ENCODE data around the gene CAMTA1. TPM values are rescaled to one million over a fixed set of nuclear protein-coding genes. Genes with fewer than 3 reads are reported as not detected.

Gene CAMTA1
- total RNA-seq, 1 experiment from 2014 or later, result 69.5 TPM

- intact Hi-C loops (cut with micrococcal nuclease), result no loop called here
- H3K36me3 ChIP-seq (ENCODE audit: control insufficient read depth in 1 of 2, insufficient read depth in 2 of 2, low read length in 2 of 2), result no peaks in the 10 kb centered on the region
- POLR2A ChIA-PET, result no interaction called here
- ATAC-seq (no peak), DNase-seq (ENCODE audit: low read depth, low spot score) (no peak)
- no peak overlapping the region for H2AFZ ChIP-seq (ENCODE audit: low read depth, low read length, poor library complexity, severe bottlenecking)
- H3K4me2 ChIP-seq (ENCODE audit: low read length), result no peak overlapping the region
- no peaks in the 10 kb centered on the region for H4K20me1 ChIP-seq (ENCODE audit: insufficient read depth)
- RAD21 ChIA-PET (ENCODE audit: low non-redundant PET in 1 of 2, low total read pairs in 2 of 2, uncharacterized antibody in 2 of 2, unreplicated experiment in 2 of 2), result no interaction called here
- no peak overlapping the region for H3K4me3 ChIP-seq (replicated peaks in 1 of 2; ENCODE audit: low read depth in 1 of 2, low read length in 2 of 2)
- no peak for TF ChIP-seq EGR1 (IDR thresholded peaks at IDR 0.05; ENCODE audit: low read depth)
- TF ChIP-seq CEBPB (IDR thresholded peaks at IDR 0.05; ENCODE audit: low read depth), result no peak
- no peak for TF ChIP-seq POLR2A (IDR thresholded peaks at IDR 0.05; ENCODE audit: borderline replicate concordance, extremely low read depth, insufficient read depth, insufficient read length)
- no peak for TF ChIP-seq POLR2AphosphoS5 (IDR thresholded peaks at IDR 0.05; ENCODE audit: low read depth, low read length)
- no peak for TF ChIP-seq FOSL1 (IDR thresholded peaks at IDR 0.05; ENCODE audit: low read depth)
- no peak for TF ChIP-seq ZNF274 (IDR thresholded peaks at IDR 0.05; ENCODE audit: low read depth, low read length)
- TF ChIP-seq, protein P1, sequence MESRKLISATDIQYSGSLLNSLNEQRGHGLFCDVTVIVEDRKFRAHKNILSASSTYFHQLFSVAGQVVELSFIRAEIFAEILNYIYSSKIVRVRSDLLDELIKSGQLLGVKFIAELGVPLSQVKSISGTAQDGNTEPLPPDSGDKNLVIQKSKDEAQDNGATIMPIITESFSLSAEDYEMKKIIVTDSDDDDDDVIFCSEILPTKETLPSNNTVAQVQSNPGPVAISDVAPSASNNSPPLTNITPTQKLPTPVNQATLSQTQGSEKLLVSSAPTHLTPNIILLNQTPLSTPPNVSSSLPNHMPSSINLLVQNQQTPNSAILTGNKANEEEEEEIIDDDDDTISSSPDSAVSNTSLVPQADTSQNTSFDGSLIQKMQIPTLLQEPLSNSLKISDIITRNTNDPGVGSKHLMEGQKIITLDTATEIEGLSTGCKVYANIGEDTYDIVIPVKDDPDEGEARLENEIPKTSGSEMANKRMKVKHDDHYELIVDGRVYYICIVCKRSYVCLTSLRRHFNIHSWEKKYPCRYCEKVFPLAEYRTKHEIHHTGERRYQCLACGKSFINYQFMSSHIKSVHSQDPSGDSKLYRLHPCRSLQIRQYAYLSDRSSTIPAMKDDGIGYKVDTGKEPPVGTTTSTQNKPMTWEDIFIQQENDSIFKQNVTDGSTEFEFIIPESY (IDR thresholded peaks at IDR 0.05; ENCODE audit: extremely low read depth, insufficient replicate concordance, low read length), result no peak
- no peak for TF ChIP-seq EZH2phosphoT487 (IDR thresholded peaks at IDR 0.05; ENCODE audit: borderline replicate concordance)
- CTCF ChIA-PET, result no interaction called here
- no peak overlapping the region for H3K27ac ChIP-seq (ENCODE audit: low read depth, low read length)
- H3K79me2 ChIP-seq (ENCODE audit: insufficient read depth, low read length), result no peaks in the 10 kb centered on the region
- no peaks in the 10 kb centered on the region for H3K4me1 ChIP-seq (ENCODE audit: control insufficient read depth in 1 of 2, insufficient read depth in 2 of 2, low read length in 2 of 2)
- no peaks in the 10 kb centered on the region for H3K9me2 ChIP-seq (ENCODE audit: insufficient read depth)
- H3K9me3 ChIP-seq (ENCODE audit: control insufficient read depth in 1 of 2, insufficient read depth in 1 of 2, low read depth in 1 of 2, low read length in 2 of 2), result no peaks in the 10 kb centered on the region
- no TSS peak for BruUV-seq (replicated peaks)
- no peak overlapping the region for H3K9ac ChIP-seq (ENCODE audit: low read length)
- no peaks in the 10 kb centered on the region for H3K27me3 ChIP-seq (ENCODE audit: insufficient read depth, low read length)
These were observed 116.9 kb downstream of the CAMTA1 start for GRCh38 chr1:6902153-6902552.

DNA sequence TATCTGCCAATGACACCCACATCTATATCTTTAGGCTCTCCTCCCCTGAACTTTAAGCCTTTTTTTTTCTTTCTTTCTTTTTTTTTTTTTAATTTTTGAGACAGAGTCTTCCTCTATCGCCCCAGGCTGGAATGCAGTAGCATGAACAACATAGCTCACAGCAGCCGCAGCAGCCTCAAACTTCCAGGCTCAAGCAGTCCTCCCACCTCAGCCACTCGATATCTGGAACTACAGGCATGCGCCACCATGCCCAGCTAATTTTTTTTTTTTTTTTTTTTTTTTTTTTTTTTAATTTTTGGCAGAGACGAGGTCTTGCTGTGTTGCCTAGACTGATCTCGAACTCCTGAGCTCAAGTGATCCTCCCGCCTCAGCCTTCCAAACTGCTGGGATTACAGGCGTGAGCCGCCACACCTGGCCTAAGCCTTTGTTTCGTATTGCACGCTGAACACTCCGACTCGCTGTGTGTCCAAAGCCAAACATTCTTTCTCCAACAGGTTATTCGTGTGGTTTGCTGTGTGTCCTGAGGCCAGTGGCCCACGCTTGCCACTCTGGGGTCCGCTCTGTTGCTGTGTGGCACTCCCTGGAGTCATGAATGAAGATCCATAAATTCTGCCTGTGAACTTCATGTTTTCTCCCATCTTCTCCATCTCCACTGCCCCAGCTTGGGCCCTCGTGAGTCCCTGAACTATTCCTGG is 119.4 kb downstream of the CAMTA1 start:
- Histone ChIP-seq H4K20me1 (ENCODE audit: insufficient read depth) (no peaks in the 10 kb centered on the region), H3K36me3 (ENCODE audit: control insufficient read depth in 1 of 2, insufficient read depth in 2 of 2, low read length in 2 of 2) (no peaks in the 10 kb centered on the region), H3K27ac (ENCODE audit: low read depth, low read length) (no peak overlapping the region), H3K27me3 (ENCODE audit: insufficient read depth, low read length) (no peaks in the 10 kb centered on the region), H2AFZ (ENCODE audit: low read depth, low read length, poor library complexity, severe bottlenecking) (no peak overlapping the region), H3K9me2 (ENCODE audit: insufficient read depth) (no peaks in the 10 kb centered on the region), H3K4me2 (ENCODE audit: low read length) (no peak overlapping the region), H3K9ac (ENCODE audit: low read length) (no peak overlapping the region), H3K9me3 (ENCODE audit: control insufficient read depth in 1 of 2, insufficient read depth in 1 of 2, low read depth in 1 of 2, low read length in 2 of 2) (no peaks in the 10 kb centered on the region), H3K79me2 (ENCODE audit: insufficient read depth, low read length) (no peaks in the 10 kb centered on the region), H3K4me3 (replicated peaks in 1 of 2; ENCODE audit: low read depth in 1 of 2, low read length in 2 of 2) (no peak overlapping the region), H3K4me1 (ENCODE audit: control insufficient read depth in 1 of 2, insufficient read depth in 2 of 2, low read length in 2 of 2) (no peaks in the 10 kb centered on the region)
- no TSS peak for BruUV-seq (replicated peaks)
- CTCF ChIA-PET, result no interaction called here
- DNase-seq (ENCODE audit: low read depth, low spot score), result no peak
- RAD21 ChIA-PET (ENCODE audit: low non-redundant PET in 1 of 2, low total read pairs in 2 of 2, uncharacterized antibody in 2 of 2, unreplicated experiment in 2 of 2), result no interaction called here
- intact Hi-C loops (cut with micrococcal nuclease), result no loop called here
- TF ChIP-seq POLR2A (IDR thresholded peaks at IDR 0.05; ENCODE audit: borderline replicate concordance, extremely low read depth, insufficient read depth, insufficient read length) (no peak), ZFX (IDR thresholded peaks at IDR 0.05) (no peak), EGR1 (IDR thresholded peaks at IDR 0.05; ENCODE audit: low read depth) (no peak), SIN3A (IDR thresholded peaks at IDR 0.05; ENCODE audit: low read depth) (no peak), EZH2 (IDR thresholded peaks at IDR 0.05) (no peak), YY1 (IDR thresholded peaks at IDR 0.05; ENCODE audit: extremely low read depth, insufficient replicate concordance, low read depth, low read length) (no peak), JUND (IDR thresholded peaks at IDR 0.05) (no peak), TCF7L2 (IDR thresholded peaks at IDR 0.05; ENCODE audit: borderline replicate concordance, extremely low read depth, insufficient read depth, insufficient read length) (no peak), RAD21 (IDR thresholded peaks at IDR 0.05; ENCODE audit: low read depth) (no peak)
- POLR2A ChIA-PET, result no interaction called here
- ATAC-seq, result no peak

All from HCT116 (cell line).